HCT116 (cell line): ENCODE data around the gene RMP24.

Experiments used
- ATAC-seq: fragments of 200-7000 bp; cut with Tn5 transposase; 2 replicates; pipeline ENCODE4 v1.9.1; 2020; ENCODE audit warnings: mild to moderate bottlenecking, moderate library complexity
- BruUV-seq: library from RNA; stranded (reverse); fragments of 400-500 nt; replicated peaks from 2 replicates; lab custom pipeline; 2021; lab: Mats Ljungman, UMichigan
- CTCF ChIA-PET: fragments of 300-600 bp; sonication (Branson Sonifier 250); formaldehyde crosslinking; loops from one replicate; lab custom pipeline; 2021; ENCODE audit warnings: antibody characterized with exemption; lab: Charles Lee
- POLR2A ChIA-PET: fragments of 300-600, 350-600 bp; sonication (Branson Sonifier 250); formaldehyde crosslinking; loops from one replicate; lab custom pipeline; 2021; ENCODE audit warnings: antibody characterized with exemption; lab: Charles Lee
- RAD21 ChIA-PET, 2 experiments: fragments of 300-600 bp; sonication (Branson Sonifier 250); formaldehyde crosslinking; loops; one replicate each; lab custom pipeline; 2023; ENCODE audit warnings: low total read pairs in 2 of 2; ENCODE audit not compliant: uncharacterized antibody in 2 of 2, unreplicated experiment in 2 of 2, low non-redundant PET in 1 of 2; lab: Charles Lee
- DNase-seq: peaks from one replicate; pipeline ENCODE4 v3.0.0-alpha.2; 2010; ENCODE audit warnings: low read depth, low spot score
- H2AFZ ChIP-seq: fragments of 200-600 bp; shearing (Covaris generic), sonication (generic); 2 replicates; pipeline ENCODE4 v1.6.1; 2017; ENCODE audit warnings: low read depth, mixed run types, mixed read lengths, antibody characterized with exemption, low read length; ENCODE audit not compliant: poor library complexity, severe bottlenecking
- H3K27ac ChIP-seq: 2 replicates; pipeline ENCODE4 v1.5.1; 2012; ENCODE audit warnings: low read depth, low read length
- H3K27me3 ChIP-seq: fragments of 200-600 bp; sonication (generic); 2 replicates; pipeline ENCODE4 v1.6.1; 2016; ENCODE audit warnings: mixed run types, low read length, mixed read lengths; ENCODE audit not compliant: insufficient read depth
- H3K36me3 ChIP-seq, 2 experiments: fragments of 200-500 bp in 1 of 2; fragments of 200-600 bp in 1 of 2; sonication (Bioruptor generic) in 1 of 2; sonication (generic) in 1 of 2; 2 replicates each; pipeline versions ENCODE4 v1.5.1 to v1.6.1; 2014 to 2016; ENCODE audit warnings: low read length in 2 of 2, inconsistent platforms in 1 of 2, mixed read lengths in 1 of 2, mixed run types in 1 of 2; ENCODE audit not compliant: insufficient read depth in 2 of 2, control insufficient read depth in 1 of 2
- H3K4me1 ChIP-seq, 2 experiments: fragments of 200-600 bp in 1 of 2; sonication (generic) in 1 of 2; 2 replicates each; pipeline versions ENCODE4 v1.5.1 to v1.6.1; 2012 to 2017; ENCODE audit warnings: low read length in 2 of 2, inconsistent platforms in 1 of 2, mild to moderate bottlenecking in 1 of 2, mixed read lengths in 1 of 2, mixed run types in 1 of 2, moderate library complexity in 1 of 2; ENCODE audit not compliant: insufficient read depth in 2 of 2, control insufficient read depth in 1 of 2
- H3K4me2 ChIP-seq: fragments of 200-600 bp; sonication (generic); 2 replicates; pipeline ENCODE4 v1.6.1; 2017; ENCODE audit warnings: mixed run types, low read length, mixed read lengths
- H3K4me3 ChIP-seq, 2 experiments: fragments of 200-600 bp in 1 of 2; sonication (generic) in 1 of 2; replicated peaks in 1 of 2; 2 replicates each; pipeline ENCODE4 v1.5.1; 2011 to 2016; ENCODE audit warnings: low read length in 2 of 2, control low read depth in 1 of 2, low read depth in 1 of 2, mild to moderate bottlenecking in 1 of 2, mixed read lengths in 1 of 2, mixed run types in 1 of 2
- H3K79me2 ChIP-seq: fragments of 200-600 bp; sonication (generic); 2 replicates; pipeline ENCODE4 v1.6.1; 2017; ENCODE audit warnings: mild to moderate bottlenecking, mixed run types, low read length, moderate library complexity, mixed read lengths; ENCODE audit not compliant: insufficient read depth
- H3K9ac ChIP-seq: fragments of 200-600 bp; sonication (generic); 2 replicates; pipeline ENCODE4 v1.6.1; 2016; ENCODE audit warnings: low read length, mixed read lengths
- H3K9me2 ChIP-seq: fragments of 200-600 bp; sonication (generic), shearing (Covaris generic); 2 replicates; pipeline ENCODE4 v1.6.1; 2017; ENCODE audit warnings: mixed run types, mild to moderate bottlenecking, moderate library complexity; ENCODE audit not compliant: insufficient read depth
- H3K9me3 ChIP-seq, 2 experiments: fragments of 200-500 bp in 1 of 2; fragments of 200-600 bp in 1 of 2; sonication (Bioruptor generic) in 1 of 2; sonication (generic) in 1 of 2; 2 replicates each; pipeline ENCODE4 v1.6.1; 2014 to 2017; ENCODE audit warnings: low read length in 2 of 2, mixed read lengths in 2 of 2, inconsistent platforms in 1 of 2, low read depth in 1 of 2, mild to moderate bottlenecking in 1 of 2, mixed run types in 1 of 2, moderate library complexity in 1 of 2; ENCODE audit not compliant: control insufficient read depth in 1 of 2, insufficient read depth in 1 of 2
- H4K20me1 ChIP-seq: fragments of 200-600 bp; sonication (generic), shearing (Covaris generic); 2 replicates; pipeline ENCODE4 v1.6.1; 2017; ENCODE audit warnings: mixed run types, mild to moderate bottlenecking, moderate library complexity; ENCODE audit not compliant: insufficient read depth
- EGR1 ChIP-seq: IDR thresholded peaks from 2 replicates; pipeline ENCODE4 v1.6.1; 2012; ENCODE audit warnings: low read depth
- EZH2phosphoT487 ChIP-seq: fragments of 200-600 bp; IDR thresholded peaks from 2 replicates; pipeline ENCODE4 v1.6.1; 2018; ENCODE audit warnings: antibody characterized with exemption, borderline replicate concordance
- POLR2AphosphoS5 ChIP-seq: IDR thresholded peaks from 2 replicates; pipeline ENCODE4 v1.6.1; 2011; ENCODE audit warnings: mild to moderate bottlenecking, low read depth, low read length, moderate library complexity
- SIN3A ChIP-seq: IDR thresholded peaks from 2 replicates; pipeline ENCODE4 v1.6.1; 2012; ENCODE audit warnings: low read depth
- intact Hi-C: fragments of 100-400 bp; cut with micrococcal nuclease; formaldehyde crosslinking; loops from 2 replicates; pipeline ENCODE4 v1.10.0; 2022
- TF ChIP-seq, protein P1 (sequence below): IDR thresholded peaks from 2 replicates; pipeline ENCODE4 v1.6.1; 2012; ENCODE audit warnings: low read depth

RMP24 gene

GRCh38 chr18:35953688-35954087 lies 18.8 kb upstream of the RMP24 start:
- no peak for ATAC-seq
- no peak overlapping the region for H3K4me2 ChIP-seq
- intact Hi-C loops = loop anchor here (10.0 kb wide), 1 partner anchor 549 kb away; no protein-coding TSS in a partner anchor

GRCh38 chr18:35956226-35956625 lies 16.3 kb upstream of the RMP24 start:
- Histone ChIP-seq H3K9me2 (no peaks in the 10 kb centered on the region), H3K9ac (no peak overlapping the region), H3K4me1 (no peaks in the 10 kb centered on the region), H3K36me3 (no peaks in the 10 kb centered on the region), H2AFZ (no peak overlapping the region), H3K4me3 (no peak overlapping the region), H3K79me2 (no peaks in the 10 kb centered on the region), H3K27ac (no peak overlapping the region), H3K27me3 (no peaks in the 10 kb centered on the region), H3K9me3 (no peaks in the 10 kb centered on the region; a peak in 1 of 4 replicates), H3K4me2 (no peak overlapping the region), H4K20me1 (no peaks in the 10 kb centered on the region)
- POLR2A ChIA-PET = no interaction called here
- no peak for TF ChIP-seq POLR2AphosphoS5
- TF ChIP-seq EZH2phosphoT487 = no peak
- no peak for TF ChIP-seq SIN3A
- TF ChIP-seq, protein P1, sequence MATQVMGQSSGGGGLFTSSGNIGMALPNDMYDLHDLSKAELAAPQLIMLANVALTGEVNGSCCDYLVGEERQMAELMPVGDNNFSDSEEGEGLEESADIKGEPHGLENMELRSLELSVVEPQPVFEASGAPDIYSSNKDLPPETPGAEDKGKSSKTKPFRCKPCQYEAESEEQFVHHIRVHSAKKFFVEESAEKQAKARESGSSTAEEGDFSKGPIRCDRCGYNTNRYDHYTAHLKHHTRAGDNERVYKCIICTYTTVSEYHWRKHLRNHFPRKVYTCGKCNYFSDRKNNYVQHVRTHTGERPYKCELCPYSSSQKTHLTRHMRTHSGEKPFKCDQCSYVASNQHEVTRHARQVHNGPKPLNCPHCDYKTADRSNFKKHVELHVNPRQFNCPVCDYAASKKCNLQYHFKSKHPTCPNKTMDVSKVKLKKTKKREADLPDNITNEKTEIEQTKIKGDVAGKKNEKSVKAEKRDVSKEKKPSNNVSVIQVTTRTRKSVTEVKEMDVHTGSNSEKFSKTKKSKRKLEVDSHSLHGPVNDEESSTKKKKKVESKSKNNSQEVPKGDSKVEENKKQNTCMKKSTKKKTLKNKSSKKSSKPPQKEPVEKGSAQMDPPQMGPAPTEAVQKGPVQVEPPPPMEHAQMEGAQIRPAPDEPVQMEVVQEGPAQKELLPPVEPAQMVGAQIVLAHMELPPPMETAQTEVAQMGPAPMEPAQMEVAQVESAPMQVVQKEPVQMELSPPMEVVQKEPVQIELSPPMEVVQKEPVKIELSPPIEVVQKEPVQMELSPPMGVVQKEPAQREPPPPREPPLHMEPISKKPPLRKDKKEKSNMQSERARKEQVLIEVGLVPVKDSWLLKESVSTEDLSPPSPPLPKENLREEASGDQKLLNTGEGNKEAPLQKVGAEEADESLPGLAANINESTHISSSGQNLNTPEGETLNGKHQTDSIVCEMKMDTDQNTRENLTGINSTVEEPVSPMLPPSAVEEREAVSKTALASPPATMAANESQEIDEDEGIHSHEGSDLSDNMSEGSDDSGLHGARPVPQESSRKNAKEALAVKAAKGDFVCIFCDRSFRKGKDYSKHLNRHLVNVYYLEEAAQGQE = no peak
- RAD21 ChIA-PET = no interaction called here
- CTCF ChIA-PET = no interaction called here
- ATAC-seq = no peak
- no peak for DNase-seq
- no TSS peak for BruUV-seq
- intact Hi-C loops = loop anchor here (10.0 kb wide), 1 partner anchor 551 kb away; no protein-coding TSS in a partner anchor

More at GRCh38 chr18:35953688-35954087, 18.8 kb upstream of the RMP24 start:
- H3K36me3 ChIP-seq = no peaks in the 10 kb centered on the region
- H2AFZ ChIP-seq = no peak overlapping the region
- POLR2A ChIA-PET = no interaction called here
- H3K79me2 ChIP-seq = no peaks in the 10 kb centered on the region
- no peak overlapping the region for H3K27ac ChIP-seq
- no peaks in the 10 kb centered on the region for H3K4me1 ChIP-seq
- H3K9ac ChIP-seq = no peak overlapping the region
- H3K4me3 ChIP-seq = no peak overlapping the region
- DNase-seq = no peak
- CTCF ChIA-PET = no interaction called here
- no peaks in the 10 kb centered on the region for H3K9me2 ChIP-seq
- no peaks in the 10 kb centered on the region for H3K27me3 ChIP-seq
- no peak for TF ChIP-seq EGR1
- no peaks in the 10 kb centered on the region for H4K20me1 ChIP-seq
- no TSS peak for BruUV-seq
- RAD21 ChIA-PET = no interaction called here
- no peaks in the 10 kb centered on the region for H3K9me3 ChIP-seq
